ENCODE measurements around the gene TMEM138. TPM values are rescaled to one million over a fixed set of nuclear protein-coding genes. Genes with fewer than 3 reads are reported as not detected.

TMEM138 gene
- total RNA-seq, 1 donor from 2014 or later = 20.9 TPM

GRCh38 chr11:61338783-61339489 is 23.2 kb upstream of the TMEM138 start:
- TF ChIP-seq, protein P1, sequence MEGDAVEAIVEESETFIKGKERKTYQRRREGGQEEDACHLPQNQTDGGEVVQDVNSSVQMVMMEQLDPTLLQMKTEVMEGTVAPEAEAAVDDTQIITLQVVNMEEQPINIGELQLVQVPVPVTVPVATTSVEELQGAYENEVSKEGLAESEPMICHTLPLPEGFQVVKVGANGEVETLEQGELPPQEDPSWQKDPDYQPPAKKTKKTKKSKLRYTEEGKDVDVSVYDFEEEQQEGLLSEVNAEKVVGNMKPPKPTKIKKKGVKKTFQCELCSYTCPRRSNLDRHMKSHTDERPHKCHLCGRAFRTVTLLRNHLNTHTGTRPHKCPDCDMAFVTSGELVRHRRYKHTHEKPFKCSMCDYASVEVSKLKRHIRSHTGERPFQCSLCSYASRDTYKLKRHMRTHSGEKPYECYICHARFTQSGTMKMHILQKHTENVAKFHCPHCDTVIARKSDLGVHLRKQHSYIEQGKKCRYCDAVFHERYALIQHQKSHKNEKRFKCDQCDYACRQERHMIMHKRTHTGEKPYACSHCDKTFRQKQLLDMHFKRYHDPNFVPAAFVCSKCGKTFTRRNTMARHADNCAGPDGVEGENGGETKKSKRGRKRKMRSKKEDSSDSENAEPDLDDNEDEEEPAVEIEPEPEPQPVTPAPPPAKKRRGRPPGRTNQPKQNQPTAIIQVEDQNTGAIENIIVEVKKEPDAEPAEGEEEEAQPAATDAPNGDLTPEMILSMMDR (IDR thresholded peaks at IDR 0.05; ENCODE audit: borderline replicate concordance) = no peak
- no peak for DNase-seq
- intact Hi-C loops (cut with micrococcal nuclease) = loop anchor here (5.0 kb wide), 1 partner anchor 43 kb away; no protein-coding TSS in a partner anchor

GRCh38 chr11:61339490-61339878 is 22.7 kb upstream of the TMEM138 start:
- no peak for DNase-seq
- Histone ChIP-seq H3K9me3 (replicated peaks) (no peaks in the 10 kb centered on the region), H3K36me3 (peaks cover 5% of the 10 kb centered on the region), H3K27me3 (ENCODE audit: low read depth) (no peaks in the 10 kb centered on the region), H3K27ac (replicated peaks) (no peak overlapping the region), H3K4me1 (peaks cover 9% of the 10 kb centered on the region), H3K4me3 (no peak overlapping the region)
- intact Hi-C loops (cut with micrococcal nuclease) = loop anchor here (5.0 kb wide), 1 partner anchor 43 kb away; no protein-coding TSS in a partner anchor
- TF ChIP-seq, protein P1 (IDR thresholded peaks at IDR 0.05; ENCODE audit: borderline replicate concordance) = no peak

More at GRCh38 chr11:61338783-61339489, 23.2 kb upstream of the TMEM138 start:
- no peaks in the 10 kb centered on the region for H3K27me3 ChIP-seq (ENCODE audit: low read depth)
- peaks cover 12% of the 10 kb centered on the region for H3K4me1 ChIP-seq
- peaks cover 5% of the 10 kb centered on the region for H3K36me3 ChIP-seq
- no peaks in the 10 kb centered on the region for H3K9me3 ChIP-seq (replicated peaks)
- H3K4me3 ChIP-seq = no peak overlapping the region
- H3K27ac ChIP-seq (replicated peaks) = no peak overlapping the region

GRCh38 chr11:61340979-61341378 is 21.2 kb upstream of the TMEM138 start:
- no peak overlapping the region for H3K27ac ChIP-seq (replicated peaks)
- intact Hi-C loops (cut with micrococcal nuclease) = no loop called here
- H3K27me3 ChIP-seq (ENCODE audit: low read depth) = no peaks in the 10 kb centered on the region
- H3K9me3 ChIP-seq (replicated peaks) = no peaks in the 10 kb centered on the region
- TF ChIP-seq, protein P1 (IDR thresholded peaks at IDR 0.05; ENCODE audit: borderline replicate concordance) = no peak
- peaks cover 7% of the 10 kb centered on the region for H3K4me1 ChIP-seq
- DNase-seq = no peak
- peaks cover 5% of the 10 kb centered on the region for H3K36me3 ChIP-seq
- H3K4me3 ChIP-seq = no peak overlapping the region

- TF ChIP-seq, protein P1 (IDR thresholded peaks at IDR 0.05; ENCODE audit: borderline replicate concordance) = no peak
Measured at GRCh38 chr11:61341706-61342105, 20.5 kb upstream of the TMEM138 start.

GRCh38 chr11:61342207-61342803 is 19.9 kb upstream of the TMEM138 start:
- TF ChIP-seq, protein P1 (IDR thresholded peaks at IDR 0.05; ENCODE audit: borderline replicate concordance) = no peak
- Histone ChIP-seq H3K27me3 (ENCODE audit: low read depth) (no peaks in the 10 kb centered on the region), H3K36me3 (peaks cover 5% of the 10 kb centered on the region), H3K4me3 (no peak overlapping the region), H3K4me1 (no peaks in the 10 kb centered on the region), H3K27ac (replicated peaks) (no peak overlapping the region), H3K9me3 (replicated peaks) (no peaks in the 10 kb centered on the region)
- intact Hi-C loops (cut with micrococcal nuclease) = no loop called here
- no peak for DNase-seq

More at GRCh38 chr11:61341706-61342105, 20.5 kb upstream of the TMEM138 start:
- DNase-seq = no peak
- no peak overlapping the region for H3K27ac ChIP-seq (replicated peaks)
- H3K4me1 ChIP-seq = no peaks in the 10 kb centered on the region
- H3K4me3 ChIP-seq = no peak overlapping the region
- intact Hi-C loops (cut with micrococcal nuclease) = no loop called here
- no peaks in the 10 kb centered on the region for H3K9me3 ChIP-seq (replicated peaks)
- H3K36me3 ChIP-seq = peaks cover 5% of the 10 kb centered on the region
- H3K27me3 ChIP-seq (ENCODE audit: low read depth) = no peaks in the 10 kb centered on the region

Data from left ventricle myocardium inferior (tissue), 1 donor.